ENCODE results near the gene BCS1L.

DNA sequence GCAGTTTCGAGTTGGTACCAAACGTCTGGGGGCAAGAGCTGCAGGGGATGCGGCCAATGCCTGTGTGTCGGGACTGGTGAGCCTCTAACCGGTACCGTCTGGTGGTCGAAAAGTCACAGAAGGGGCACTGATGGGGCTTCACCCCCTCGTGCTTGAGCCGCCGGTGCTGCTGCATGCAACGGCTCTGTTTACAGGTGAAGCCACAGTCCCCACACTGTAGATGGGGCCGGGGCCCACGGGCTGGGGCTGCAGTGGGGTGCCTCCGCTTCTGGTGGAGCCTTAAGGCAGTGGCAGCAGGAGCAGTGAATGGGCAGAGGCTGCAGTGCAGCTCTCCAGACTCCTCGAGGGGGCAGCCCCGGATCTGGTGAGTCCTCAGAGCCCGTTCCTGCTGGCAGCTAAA is 16.7 kb upstream of the BCS1L start:
- TF ChIP-seq TCF12 (IDR thresholded peaks at IDR 0.05; ENCODE audit: low read depth) (no peak), YY1 (IDR thresholded peaks at IDR 0.05; ENCODE audit: low read depth) (no peak), EP300 (IDR thresholded peaks at IDR 0.05; ENCODE audit: borderline replicate concordance) (no peak), FOXM1 (IDR thresholded peaks at IDR 0.05; ENCODE audit: borderline replicate concordance, low read depth) (no peak), TEAD4 (IDR thresholded peaks at IDR 0.05) (no peak), CEBPB (IDR thresholded peaks at IDR 0.05) (no peak), RAD21 (IDR thresholded peaks at IDR 0.05; ENCODE audit: low read depth) (no peak)
- TF ChIP-seq, protein P1, sequence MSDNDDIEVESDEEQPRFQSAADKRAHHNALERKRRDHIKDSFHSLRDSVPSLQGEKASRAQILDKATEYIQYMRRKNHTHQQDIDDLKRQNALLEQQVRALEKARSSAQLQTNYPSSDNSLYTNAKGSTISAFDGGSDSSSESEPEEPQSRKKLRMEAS (IDR thresholded peaks at IDR 0.05), result no peak
